Epithelial cell of prostate (primary cell): ENCODE results near the gene CDK6.
"Not testable (repeated sequence)": the region's sequence is repeated elsewhere in the genome, so short reads cannot be mapped to it uniquely, and the experiment has no call there.

Experiments
- DNase-seq: peaks from one replicate; pipeline ENCODE4 v3.0.0-alpha.2; 2011; ENCODE audit warnings: low read depth, low spot score
- H3K27ac ChIP-seq: fragments of 450-650 bp; 2 replicates; pipeline ENCODE4 v1.5.1; 2017; ENCODE audit warnings: mild to moderate bottlenecking

The CDK6 gene

GRCh38 chr7:92768501-92769393, 67.6 kb downstream of the CDK6 start:
- peak overlapping the region; percentile 93 for H3K27ac ChIP-seq
- no peak for DNase-seq

- no peak for DNase-seq
- peak overlapping the region; percentile 93 for H3K27ac ChIP-seq
Measured at GRCh38 chr7:92767437-92767836, 68.9 kb downstream of the CDK6 start.

- peak overlapping the region; percentile 93 for H3K27ac ChIP-seq
- no peak for DNase-seq
Measured at GRCh38 chr7:92766461-92767003, 69.8 kb downstream of the CDK6 start.

- H3K27ac ChIP-seq = peak overlapping the region; percentile 93
- no peak for DNase-seq
Measured at GRCh38 chr7:92765725-92766124, 70.6 kb downstream of the CDK6 start.

- H3K27ac ChIP-seq = peak overlapping the region; percentile 93
- peak; percentile 94 for DNase-seq
Measured at GRCh38 chr7:92763636-92764423, 72.5 kb downstream of the CDK6 start.

- DNase-seq = no peak
- H3K27ac ChIP-seq = peak overlapping the region; percentile 93
Measured at GRCh38 chr7:92762851-92763250, 73.5 kb downstream of the CDK6 start.

- DNase-seq = no peak
- peak overlapping the region; percentile 93 for H3K27ac ChIP-seq
Measured at GRCh38 chr7:92761391-92762097, 74.8 kb downstream of the CDK6 start.

GRCh38 chr7:92758796-92759431, 77.5 kb downstream of the CDK6 start:
- DNase-seq = no peak
- no peak overlapping the region for H3K27ac ChIP-seq

- not testable (repeated sequence) for DNase-seq, H3K27ac ChIP-seq
Measured at GRCh38 chr7:92757311-92757910, 79.0 kb downstream of the CDK6 start.

GRCh38 chr7:92755680-92756079, 80.7 kb downstream of the CDK6 start:
- DNase-seq = no peak
- H3K27ac ChIP-seq = no peak overlapping the region

- no peak for DNase-seq
- H3K27ac ChIP-seq = peak overlapping the region; percentile 96
Measured at GRCh38 chr7:92754919-92755581, 81.3 kb downstream of the CDK6 start.

GRCh38 chr7:92753614-92754013, 82.8 kb downstream of the CDK6 start:
- peak; percentile 80 for DNase-seq
- peak overlapping the region; percentile 96 for H3K27ac ChIP-seq

- H3K27ac ChIP-seq = peak overlapping the region; percentile 96
- DNase-seq = peak; percentile 88
Measured at GRCh38 chr7:92751902-92752901, 84.2 kb downstream of the CDK6 start.

- DNase-seq = no peak
- peak overlapping the region; percentile 96 for H3K27ac ChIP-seq
Measured at GRCh38 chr7:92750946-92751345, 85.4 kb downstream of the CDK6 start.

GRCh38 chr7:92750447-92750839, 85.9 kb downstream of the CDK6 start:
- H3K27ac ChIP-seq = peak overlapping the region; percentile 96

GRCh38 chr7:92749832-92750446, 86.4 kb downstream of the CDK6 start:
- DNase-seq = no peak
- H3K27ac ChIP-seq = peak overlapping the region; percentile 96

More at GRCh38 chr7:92750447-92750839, 85.9 kb downstream of the CDK6 start:
- no peak for DNase-seq

- no peak for DNase-seq
- peak overlapping the region; percentile 96 for H3K27ac ChIP-seq
Measured at GRCh38 chr7:92749327-92749755, 87.0 kb downstream of the CDK6 start.
